SKM-1 treated with dmso at 0.1 percent for 144 hours (cell line): ENCODE results near the gene TMEM269.
"Not testable (repeated sequence)": the region's sequence is repeated elsewhere in the genome, so short reads cannot be mapped to it uniquely, and the experiment has no call there.

Experiments
- DNase-seq: peaks from one replicate; lab custom pipeline; 2025; ENCODE audit not compliant: unreplicated experiment; lab: John Stamatoyannopoulos, UW

TMEM269 gene

DNA sequence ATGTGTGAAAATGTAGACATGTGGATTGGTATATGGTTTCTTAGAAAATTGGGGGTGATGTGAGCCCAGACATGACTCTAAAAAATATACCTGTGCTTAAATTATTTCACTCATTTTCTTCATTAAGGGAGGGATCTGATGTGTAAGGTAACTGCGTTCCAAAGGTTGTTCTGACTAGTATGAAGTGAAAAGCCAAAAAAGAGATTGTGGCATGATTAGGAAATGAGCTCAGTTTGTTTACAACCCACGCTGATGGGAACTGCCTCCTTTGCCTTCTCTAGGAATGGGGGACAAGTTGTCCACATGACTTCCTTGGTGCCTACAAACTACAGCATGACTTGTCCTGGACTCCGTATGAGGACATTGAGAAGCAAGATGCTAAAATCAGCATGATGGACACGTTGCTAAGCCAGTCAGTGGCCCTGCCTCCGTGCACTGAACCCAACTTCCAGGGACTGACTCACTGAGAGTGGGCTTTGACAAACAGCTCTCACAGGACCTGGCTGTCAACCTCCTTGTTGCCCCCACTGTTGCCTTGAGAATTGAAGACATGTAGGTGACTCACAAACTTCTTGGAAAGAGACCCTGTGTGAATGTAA, 9.8 kb upstream of the TMEM269 start:
- no peak for DNase-seq

DNA sequence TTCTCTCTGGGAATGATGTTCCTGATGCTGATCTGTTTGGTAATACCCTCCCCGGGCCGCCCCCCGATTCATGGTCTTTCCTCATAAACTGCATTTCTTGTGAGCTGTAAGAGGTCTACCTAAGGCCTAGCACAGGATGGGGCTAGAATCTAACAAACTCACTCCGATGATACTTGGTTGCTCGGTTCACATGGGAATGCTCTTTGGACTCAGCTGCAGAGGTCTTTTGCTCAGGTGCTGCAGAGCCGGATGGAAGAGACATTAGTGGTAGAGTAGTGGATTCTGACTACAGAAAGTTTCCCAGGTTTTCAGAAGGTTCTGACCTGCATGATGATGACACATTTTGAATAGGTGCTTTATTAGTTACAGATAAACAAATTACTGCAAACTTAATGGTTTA, 8.3 kb upstream of the TMEM269 start:
- no peak for DNase-seq

DNA sequence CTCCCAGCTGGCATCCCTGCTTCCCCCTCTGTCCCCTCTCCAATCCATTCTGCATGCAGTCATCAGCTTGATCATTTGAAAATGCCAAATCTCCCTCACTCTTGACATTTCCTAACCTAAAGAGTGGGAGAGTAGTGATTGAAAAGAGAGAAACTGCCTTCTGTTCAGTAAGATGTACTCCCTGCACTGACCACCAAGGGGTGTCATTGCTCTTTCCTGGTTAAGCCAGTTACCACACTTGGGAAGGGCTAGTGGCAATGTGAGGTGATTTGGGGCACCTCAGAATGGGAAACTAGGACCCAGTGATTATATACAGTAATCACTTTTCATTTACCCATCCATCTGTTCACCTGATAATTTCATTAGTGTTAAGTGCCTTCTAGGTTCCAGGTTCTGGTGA, 6.9 kb upstream of the TMEM269 start:
- peak; percentile 20 for DNase-seq

DNA sequence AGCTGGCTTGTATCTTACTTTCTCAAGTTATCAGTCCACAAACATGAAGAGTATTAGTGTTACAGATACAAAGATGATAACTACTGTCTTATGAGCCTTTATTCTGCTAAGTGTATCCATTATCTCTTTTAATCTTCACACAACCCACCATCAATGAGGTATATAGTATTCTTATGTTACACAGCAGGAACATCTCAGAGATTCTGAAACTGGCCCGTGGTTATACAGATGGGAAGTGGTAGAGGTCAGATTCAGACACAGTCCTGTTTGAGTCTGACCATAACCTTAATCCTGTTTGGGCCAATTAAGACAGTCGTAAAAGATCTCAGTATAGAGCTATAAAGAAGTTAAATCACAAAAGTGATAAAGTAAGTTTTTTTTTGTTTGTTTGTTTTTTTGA, 5.1 kb upstream of the TMEM269 start:
- DNase-seq, result no peak

DNA sequence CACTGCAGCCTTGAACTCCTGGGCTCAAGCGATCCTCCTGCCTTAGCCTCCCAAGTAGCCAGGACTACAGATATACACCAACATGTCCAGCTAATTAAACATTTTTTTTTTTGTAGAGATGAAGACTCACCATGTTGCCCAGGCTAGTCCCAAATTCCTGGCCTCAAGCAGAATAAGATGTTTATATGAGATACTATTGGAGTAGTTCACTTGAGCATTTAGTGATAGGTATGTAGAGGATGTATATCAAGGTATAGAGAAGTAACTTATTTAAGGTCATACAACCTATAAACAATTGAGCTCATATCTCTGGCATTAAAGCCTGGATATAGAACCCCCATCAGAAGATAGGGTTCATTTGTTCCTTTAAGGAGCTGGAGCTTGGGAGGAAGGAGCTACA, 4.6 kb upstream of the TMEM269 start:
- DNase-seq, result no peak

DNA sequence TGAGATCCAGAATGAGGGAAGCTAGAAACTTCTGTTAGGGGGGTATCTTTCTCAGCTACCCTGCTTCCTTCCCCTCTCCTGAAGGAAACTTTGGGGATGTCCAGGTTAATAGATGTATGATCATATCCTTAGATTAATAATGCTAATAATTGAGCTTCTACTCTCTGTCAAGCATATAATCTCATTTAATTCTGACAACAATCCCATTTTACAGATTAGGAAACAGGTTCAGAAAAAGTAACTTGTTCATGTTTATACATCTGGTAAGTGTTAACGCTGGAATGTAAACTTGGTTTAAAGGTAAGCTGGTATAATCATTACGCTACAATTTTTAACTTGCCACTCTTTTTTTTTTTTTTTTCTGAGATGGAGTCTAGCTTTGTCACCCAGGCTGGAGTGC, 1.7 kb upstream of the TMEM269 start:
- no peak for DNase-seq

DNA sequence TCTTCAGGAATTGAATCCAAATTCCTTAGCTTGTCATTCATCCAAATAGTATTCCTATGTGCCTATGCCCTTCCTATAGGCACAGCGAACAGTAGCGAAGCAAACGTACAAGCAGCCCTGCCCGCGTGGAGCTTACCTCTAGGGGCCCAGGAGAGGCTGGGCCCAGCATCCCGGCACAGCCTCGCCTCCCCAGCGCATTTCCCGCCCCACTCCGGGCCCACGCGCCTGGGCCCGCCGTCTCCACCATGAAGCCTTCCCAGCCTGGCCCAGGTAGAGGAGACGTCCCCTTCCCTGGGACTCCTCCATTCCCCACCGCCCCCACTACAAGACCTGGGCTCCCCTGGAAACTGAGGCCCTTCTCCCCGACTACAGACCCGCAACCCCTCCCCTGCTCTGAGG, 245 bp upstream of the TMEM269 start:
- DNase-seq, result no peak

DNA sequence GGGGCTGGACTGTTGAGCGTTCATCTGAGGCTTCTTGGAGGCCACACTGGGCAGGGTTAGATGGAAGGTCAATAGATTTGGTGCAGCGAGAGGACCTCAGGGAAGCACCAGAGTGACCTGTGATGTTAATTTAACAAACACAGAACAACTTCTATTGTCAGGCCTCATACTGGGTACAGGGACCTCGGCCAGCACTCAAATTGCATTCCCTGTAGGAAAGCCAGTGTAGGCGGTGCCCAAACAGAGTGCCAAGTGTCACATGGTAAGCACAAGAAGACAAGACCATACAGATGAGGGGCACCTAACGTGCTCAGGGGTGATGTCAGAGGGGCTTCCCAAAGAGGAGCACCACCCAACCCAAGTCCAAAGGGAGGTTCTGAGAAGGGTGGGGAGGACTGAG, 1.3 kb downstream of the TMEM269 start:
- DNase-seq, result no peak

DNA sequence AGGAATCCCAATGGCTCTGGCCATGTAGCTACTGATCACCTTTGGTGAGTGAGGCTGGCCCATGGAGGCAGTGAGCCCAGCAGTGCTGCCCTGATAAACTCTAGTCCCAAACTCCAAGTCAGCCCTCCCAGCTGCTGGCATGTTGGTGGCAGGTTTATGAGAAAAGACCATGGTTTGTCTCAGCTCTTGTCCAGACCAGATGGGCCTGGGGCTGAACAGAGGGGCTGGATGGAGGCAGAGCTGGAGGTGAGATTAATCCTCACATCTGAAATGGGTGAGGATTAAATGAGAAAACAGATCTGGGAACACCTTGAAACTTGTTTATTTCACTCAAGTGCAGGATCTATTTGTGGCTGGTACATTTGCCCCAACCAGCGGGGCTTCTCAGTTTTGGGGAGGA, 3.2 kb downstream of the TMEM269 start:
- no peak for DNase-seq

DNA sequence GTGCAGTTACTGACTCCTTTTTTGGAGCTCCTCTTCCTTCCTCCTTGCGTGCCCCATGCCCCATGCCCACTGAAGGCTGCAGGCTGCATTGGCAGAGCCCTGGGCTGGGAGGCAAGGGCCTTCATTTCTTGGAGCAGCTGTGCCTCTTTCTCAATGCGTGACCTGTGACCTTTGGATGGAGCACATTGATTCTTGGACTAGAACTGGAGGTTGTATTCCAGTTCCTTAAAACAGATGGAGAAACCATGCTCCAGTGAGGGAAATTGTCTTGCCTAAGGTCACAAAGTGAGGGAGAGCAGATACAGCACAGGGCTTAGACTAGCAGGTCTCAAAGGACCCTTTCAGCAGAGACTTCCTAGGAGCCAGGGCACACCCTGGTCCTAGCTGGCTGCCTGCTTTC, 9.0 kb downstream of the TMEM269 start:
- DNase-seq, result no peak

DNA sequence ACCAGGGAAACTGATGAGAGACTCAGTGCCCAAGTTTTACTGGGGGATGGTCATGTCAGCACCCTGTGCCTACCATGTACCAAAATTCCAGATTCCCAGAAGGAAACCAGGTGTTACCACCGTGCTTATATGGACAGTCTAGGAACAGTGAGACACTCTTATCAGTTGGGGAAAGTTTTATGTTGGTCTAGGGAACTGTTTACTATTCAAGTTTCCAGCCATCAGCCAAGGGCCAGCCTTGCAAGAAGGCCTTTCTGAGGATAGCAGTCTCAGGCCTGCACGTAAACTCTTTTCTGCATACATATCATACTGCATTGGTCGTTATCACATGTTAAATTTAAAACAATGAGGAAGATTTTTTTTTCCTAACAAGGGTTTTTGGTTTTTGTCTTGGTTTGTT, 12.6 kb downstream of the TMEM269 start:
- no peak for DNase-seq

DNA sequence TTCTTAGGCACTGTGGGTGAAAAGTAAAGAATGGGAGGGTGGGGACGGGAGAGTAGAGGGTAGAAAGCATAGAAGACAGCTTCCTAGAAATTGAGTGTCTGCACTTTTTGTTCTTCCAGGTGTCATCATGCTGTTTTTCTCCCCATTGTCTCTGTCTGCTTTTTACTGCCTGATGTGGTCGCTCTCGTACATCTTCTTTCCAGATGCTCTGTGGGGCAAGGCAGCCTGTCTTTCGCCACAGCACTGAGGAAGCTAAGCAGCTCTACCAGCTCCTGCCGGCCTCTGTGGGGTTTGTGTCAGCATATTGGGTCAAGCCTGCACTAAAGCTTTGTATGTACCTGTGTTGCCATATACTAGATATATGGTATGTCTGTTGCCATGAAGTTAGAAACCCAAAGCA, 13.2 kb downstream of the TMEM269 start:
- DNase-seq, result no peak

DNA sequence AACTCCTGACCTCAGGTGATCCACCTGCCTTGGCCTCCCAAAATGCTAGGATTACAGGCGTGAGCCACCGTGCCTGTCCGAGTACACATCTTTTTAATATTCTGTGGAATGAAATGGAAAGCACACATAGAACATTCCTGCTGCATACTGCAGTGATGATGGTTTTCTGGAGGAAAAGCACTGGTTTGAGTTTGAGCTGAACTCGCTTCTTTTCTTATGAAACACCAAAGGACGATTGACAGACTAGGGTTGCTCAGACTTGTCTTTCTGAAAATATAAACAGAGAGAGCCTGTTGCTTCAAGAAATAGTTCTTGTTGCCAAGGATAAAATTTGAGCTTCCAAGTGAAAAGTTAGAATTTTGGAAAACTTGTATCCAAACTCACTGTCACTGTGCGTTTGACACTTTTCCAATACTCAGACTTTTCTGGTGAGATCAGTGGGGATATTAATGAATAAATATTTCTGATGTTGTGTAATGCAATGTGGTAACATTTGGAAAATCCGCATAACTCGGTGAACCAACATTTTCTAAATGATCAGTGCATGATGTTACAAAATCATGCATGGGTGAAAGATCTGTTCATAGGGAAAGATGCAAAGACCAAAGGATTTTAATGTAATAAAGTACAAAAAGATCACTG, 17.2 kb downstream of the TMEM269 start:
- no peak for DNase-seq

DNA sequence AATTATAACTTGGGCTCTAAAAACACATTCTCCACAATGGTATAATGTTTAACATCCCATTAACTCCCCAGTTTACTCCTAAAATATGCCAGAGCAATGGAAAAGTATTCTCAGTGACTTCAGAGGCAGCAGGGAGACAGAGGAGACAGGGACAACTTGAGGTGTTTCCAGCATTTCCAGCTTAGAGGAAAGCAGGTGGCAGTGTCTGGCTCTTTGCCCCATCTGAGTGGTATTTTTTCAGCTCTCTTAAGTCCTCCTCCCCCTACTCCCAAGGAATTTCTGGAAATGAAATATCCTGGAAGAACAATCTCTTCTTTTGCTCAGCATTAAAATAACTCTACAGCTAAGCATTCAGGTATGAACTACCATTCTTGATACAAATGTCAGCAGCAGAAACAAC, 21.4 kb downstream of the TMEM269 start:
- no peak for DNase-seq

DNA sequence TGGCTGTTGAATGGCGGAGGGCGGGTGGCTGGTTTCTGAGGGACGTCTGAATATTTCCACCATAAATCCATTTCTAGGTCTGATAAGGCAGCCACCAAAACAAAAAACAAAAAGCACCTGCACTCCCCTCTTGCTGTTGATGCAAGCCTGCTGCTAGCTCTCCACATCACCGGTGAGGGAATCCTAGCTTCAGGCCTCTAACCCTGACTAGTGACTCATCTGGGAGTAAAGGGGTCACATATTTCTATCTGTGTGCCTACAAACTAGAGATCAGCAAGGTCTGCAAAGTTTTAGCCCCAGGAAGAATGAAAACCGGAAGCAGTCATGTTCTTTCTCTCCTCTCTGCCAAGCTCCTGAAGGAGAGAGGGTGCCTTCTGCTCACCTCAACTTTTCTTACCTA, 21.8 kb downstream of the TMEM269 start:
- DNase-seq, result no peak

DNA sequence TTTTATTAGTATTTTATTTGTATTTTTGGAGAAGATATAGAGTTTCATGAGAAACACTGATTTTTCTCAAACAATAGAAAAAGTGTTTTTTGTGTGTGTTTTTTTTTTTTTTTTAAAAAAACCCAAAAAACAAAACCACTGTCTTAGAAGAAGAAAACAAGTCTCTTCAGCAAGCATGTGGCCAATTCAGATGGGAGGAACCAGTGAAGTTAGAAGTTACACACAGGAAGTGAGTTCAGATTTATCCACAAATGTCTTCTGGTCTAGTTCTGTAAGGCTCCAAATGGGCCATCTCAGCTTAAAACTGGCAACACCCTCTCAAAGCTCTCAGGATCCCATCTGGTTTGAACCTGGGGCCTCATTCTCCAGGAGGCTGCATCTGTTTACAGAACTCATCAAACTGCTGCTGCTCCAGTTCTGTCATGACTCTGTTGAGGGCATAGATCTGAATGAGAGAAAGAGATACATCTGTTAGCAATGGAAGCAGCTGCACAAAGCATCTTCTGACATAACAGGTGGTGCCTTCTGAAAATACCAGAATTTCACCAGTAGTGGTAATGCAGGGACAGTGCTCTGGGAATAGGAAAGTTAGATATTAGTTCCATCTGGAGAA, 22.4 kb downstream of the TMEM269 start:
- DNase-seq, result no peak

DNA sequence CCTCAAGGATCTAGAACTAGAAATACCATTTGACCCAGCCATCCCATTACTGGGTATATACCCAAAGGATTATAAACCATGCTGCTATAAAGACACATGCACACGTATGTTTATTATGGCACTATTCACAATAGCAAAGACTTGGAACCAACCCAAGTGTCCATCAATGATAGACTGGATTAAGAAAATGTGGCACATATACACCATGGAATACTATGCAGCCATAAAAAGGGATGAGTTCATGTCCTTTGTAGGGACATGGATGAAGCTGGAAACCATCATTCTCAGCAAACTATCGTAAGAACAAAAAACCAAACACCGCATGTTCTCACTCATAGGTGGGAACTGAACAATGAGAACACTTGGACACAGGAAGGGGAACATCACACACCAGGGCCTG, 30.0 kb downstream of the TMEM269 start:
- DNase-seq, result not testable (repeated sequence)

DNA sequence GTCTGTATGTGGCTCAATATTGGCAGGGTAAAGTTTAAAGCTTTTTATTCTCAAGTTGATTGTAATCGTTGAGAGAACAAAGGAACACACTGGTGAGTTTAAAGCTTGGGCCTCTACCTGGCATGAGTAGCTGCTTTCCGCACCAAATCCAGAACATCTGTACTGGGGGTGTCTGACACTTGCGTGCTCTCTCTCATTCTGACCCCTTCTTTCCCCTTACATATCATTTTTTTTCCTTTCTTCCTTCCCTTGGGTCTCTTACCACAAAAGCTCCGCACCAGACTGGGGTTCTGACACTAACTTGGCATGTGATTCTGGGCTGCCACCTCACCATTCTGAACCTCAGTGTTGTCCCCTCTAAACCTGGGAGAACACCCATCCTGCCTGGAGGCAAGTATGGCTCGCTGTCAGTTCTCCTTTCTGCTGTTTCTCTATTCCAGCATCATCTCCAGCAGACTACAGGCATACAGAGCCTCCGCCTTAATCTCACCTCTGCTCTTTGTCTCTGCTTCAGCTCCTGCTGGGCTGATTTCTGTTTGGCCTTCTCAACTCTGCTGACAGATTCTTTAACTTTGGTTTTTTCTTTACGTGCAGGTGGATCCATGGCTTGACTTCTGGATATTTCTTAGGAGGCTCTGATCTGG, 31.3 kb downstream of the TMEM269 start:
- no peak for DNase-seq

DNA sequence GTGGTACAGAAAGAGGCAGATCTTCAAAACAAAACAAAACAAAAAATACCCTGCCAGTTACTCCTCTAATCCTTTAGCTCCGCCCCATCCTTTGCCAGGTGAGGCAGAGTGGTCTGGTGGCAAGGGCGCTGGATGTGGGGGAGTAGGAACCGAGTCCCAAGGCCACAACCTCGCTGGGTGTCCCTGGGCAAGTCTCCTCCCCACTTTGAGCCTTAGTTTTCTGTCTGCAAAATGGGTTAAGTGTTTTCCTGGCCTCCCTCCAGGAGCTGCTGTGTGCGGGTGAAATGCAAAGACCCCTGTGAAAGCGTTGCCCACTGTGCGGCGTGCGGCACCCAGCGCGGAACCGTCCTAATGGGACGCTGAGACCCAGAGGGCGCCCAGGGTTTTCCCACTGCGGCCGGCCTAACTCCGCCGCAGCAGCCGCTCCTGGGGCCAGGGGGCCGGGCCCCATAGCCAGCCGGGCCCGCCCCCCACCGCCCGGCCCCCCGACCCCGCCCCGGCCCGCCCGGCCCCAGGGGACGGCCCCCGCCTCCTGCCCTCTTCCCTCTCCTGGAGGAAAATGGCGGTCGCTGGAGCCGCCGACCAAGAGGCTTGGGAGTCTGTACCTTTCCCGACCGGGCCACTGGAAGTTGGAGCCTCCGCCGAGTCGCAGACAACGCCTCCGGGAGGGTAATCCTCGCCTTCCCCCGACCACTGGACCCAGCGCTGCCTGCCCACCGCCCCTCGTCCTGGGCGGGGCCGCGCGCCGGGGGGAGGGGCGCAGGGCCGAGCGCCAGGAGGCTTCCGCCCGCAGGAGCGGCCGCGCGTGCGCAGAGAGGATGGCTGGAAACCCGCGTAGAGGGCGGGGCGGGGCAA, 32.0 kb downstream of the TMEM269 start, which contains the start of the genes ERMAP and SVBP:
TSS of gene ERMAP (plus strand) at position 538 of the 855 bp plus-strand sequence. CDS start 13,327 bp downstream, outside the sequence.
TSS of gene SVBP (minus strand) at position 813 of the 855 bp plus-strand sequence. CDS start 853 bp downstream, outside the sequence.
- DNase-seq, result peak; percentile 84

DNA sequence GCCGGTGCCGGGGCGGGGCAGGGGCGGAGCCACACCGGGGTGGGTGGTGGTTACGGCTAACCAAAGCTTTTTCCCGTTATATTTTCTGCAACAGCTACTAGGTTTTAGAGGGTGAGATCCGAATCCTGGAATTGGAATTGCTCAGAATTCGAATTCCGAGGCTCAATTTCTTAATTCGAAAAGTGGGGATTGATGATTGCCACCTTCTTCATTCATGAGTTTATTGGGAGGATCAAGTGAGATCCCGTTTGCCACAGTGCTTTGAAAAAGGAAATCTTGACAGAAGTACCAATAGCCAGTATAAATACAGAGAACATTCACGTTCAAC, 32.6 kb downstream of the TMEM269 start:
- DNase-seq, result no peak

DNA sequence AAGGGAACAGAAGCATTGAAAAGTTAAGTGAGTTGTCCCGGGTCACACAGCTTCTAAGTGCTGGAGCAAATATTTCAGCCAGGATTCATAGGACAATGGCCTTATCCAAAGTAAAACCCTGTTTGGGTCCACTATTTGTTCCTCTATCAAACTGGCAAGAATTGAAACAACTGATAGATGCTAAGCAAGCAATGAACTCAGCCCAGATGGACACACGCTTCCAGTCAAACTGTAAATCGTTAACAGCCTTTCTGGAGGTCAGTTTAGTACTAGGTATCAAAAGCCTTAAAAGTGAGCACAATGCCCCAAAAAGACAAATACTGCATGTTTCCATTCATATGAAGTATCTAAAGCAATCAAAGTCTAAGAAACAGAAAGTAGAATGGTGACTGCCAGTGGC, 33.2 kb downstream of the TMEM269 start:
- DNase-seq, result no peak
